ENCODE measurements around the gene STX2.

DNA sequence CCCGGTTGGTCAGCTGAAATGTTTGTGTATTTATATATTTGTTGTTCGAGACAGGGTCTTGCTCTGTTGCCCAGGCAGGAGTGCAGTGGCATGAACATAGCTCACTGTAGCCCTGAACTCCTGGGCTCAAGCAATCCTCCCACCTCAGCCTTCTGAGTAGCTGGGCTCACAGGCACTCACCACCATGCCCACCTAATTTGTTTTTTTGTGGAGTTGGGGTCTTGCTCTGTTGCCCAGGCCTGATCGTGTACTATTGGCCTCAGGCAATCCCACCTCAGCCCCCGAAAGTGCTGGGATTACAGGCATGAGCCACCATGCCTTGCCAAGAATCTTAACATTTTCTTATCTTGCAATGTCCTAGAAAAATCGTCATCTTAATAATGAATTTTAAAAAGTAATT, 36.1 kb upstream of the STX2 start:
- TF ChIP-seq CTCF (IDR thresholded peaks at IDR 0.05; ENCODE audit: low read length): no peak
- TF ChIP-seq EZH2 (optimal IDR thresholded peaks at IDR 0.05; ENCODE audit: low read depth, low read length): no peak
